ENCODE results near the gene RPAP3.

RPAP3 gene

GRCh38 chr12:47741340-47741703 is 35.5 kb upstream of the RPAP3 start:
- H3K9me3 ChIP-seq, result no peaks in the 10 kb centered on the region

GRCh38 chr12:47740606-47741339 is 34.9 kb upstream of the RPAP3 start:
- Histone ChIP-seq H3K4me3 (no peak overlapping the region), H3K36me3 (peaks cover 0 to 13% (median 0%) of the 10 kb centered on the region in 3 donors), H3K4me1 (peaks cover 12 to 43% (median 36%) of the 10 kb centered on the region in 4 donors), H3K27me3 (no peaks in the 10 kb centered on the region), H3K27ac (peak overlapping the region in 1 of 2 donors; percentile 11), H3K9me3 (no peaks in the 10 kb centered on the region)
- no peak for TF ChIP-seq CTCF (IDR thresholded peaks at IDR 0.05)
- DNase-seq, result no peak
- intact Hi-C loops (cut with DNase I; ENCODE audit: low total_unique reads), result loop anchor here (5.0 kb wide), 1 partner anchor 37 kb away; no protein-coding TSS in a partner anchor

More at GRCh38 chr12:47741340-47741703, 35.5 kb upstream of the RPAP3 start:
- H3K4me1 ChIP-seq, result peaks cover 7 to 38% (median 31%) of the 10 kb centered on the region in 4 donors
- H3K4me3 ChIP-seq, result no peak overlapping the region
- H3K27me3 ChIP-seq, result no peaks in the 10 kb centered on the region
- intact Hi-C loops (cut with DNase I; ENCODE audit: low total_unique reads), result loop anchor here (5.0 kb wide), 1 partner anchor 36 kb away; no protein-coding TSS in a partner anchor
- H3K27ac ChIP-seq, result peak overlapping the region in 1 of 2 donors; percentile 11
- H3K36me3 ChIP-seq, result peaks cover 0 to 17% (median 0%) of the 10 kb centered on the region in 3 donors
- peak; percentile 86 to 88 for DNase-seq
- TF ChIP-seq CTCF (IDR thresholded peaks at IDR 0.05), result no peak

GRCh38 chr12:47739979-47740378 is 34.1 kb upstream of the RPAP3 start:
- DNase-seq, result no peak
- Histone ChIP-seq H3K27me3 (no peaks in the 10 kb centered on the region), H3K4me1 (peaks cover 13 to 50% (median 44%) of the 10 kb centered on the region in 4 donors), H3K36me3 (peaks cover 0 to 13% (median 0%) of the 10 kb centered on the region in 3 donors), H3K9me3 (no peaks in the 10 kb centered on the region), H3K27ac (no peak overlapping the region), H3K4me3 (no peak overlapping the region)
- no peak for TF ChIP-seq CTCF (IDR thresholded peaks at IDR 0.05)
- intact Hi-C loops (cut with DNase I; ENCODE audit: low total_unique reads), result loop anchor here (5.0 kb wide), 1 partner anchor 37 kb away; no protein-coding TSS in a partner anchor

- no peak overlapping the region for H3K4me3 ChIP-seq
- H3K4me1 ChIP-seq, result peaks cover 13 to 50% (median 45%) of the 10 kb centered on the region in 4 donors
- no peak overlapping the region for H3K27ac ChIP-seq
- intact Hi-C loops (cut with DNase I; ENCODE audit: low total_unique reads), result no loop called here
- no peak for DNase-seq
- no peaks in the 10 kb centered on the region for H3K9me3 ChIP-seq
- TF ChIP-seq CTCF (IDR thresholded peaks at IDR 0.05), result no peak
- peaks cover 0 to 13% (median 0%) of the 10 kb centered on the region in 3 donors for H3K36me3 ChIP-seq
- no peaks in the 10 kb centered on the region for H3K27me3 ChIP-seq
These were observed 33.5 kb upstream of the RPAP3 start for GRCh38 chr12:47739297-47739696.

GRCh38 chr12:47737936-47738594 is 32.2 kb upstream of the RPAP3 start:
- peak overlapping the region; percentile 82 to 84 for H3K27ac ChIP-seq
- H3K4me1 ChIP-seq, result peaks cover 13 to 50% (median 45%) of the 10 kb centered on the region in 4 donors
- no peaks in the 10 kb centered on the region for H3K9me3 ChIP-seq
- TF ChIP-seq CTCF (IDR thresholded peaks at IDR 0.05), result no peak
- DNase-seq, result no peak
- H3K27me3 ChIP-seq, result no peaks in the 10 kb centered on the region
- intact Hi-C loops (cut with DNase I; ENCODE audit: low total_unique reads), result no loop called here
- H3K36me3 ChIP-seq, result peaks cover 0 to 13% (median 0%) of the 10 kb centered on the region in 3 donors
- no peak overlapping the region for H3K4me3 ChIP-seq
